GM19452 (cell line): Measurements from ENCODE around the gene IGLL5.

Experiments
- ATAC-seq: cut with Tn5 transposase; IDR thresholded peaks from one replicate; pipeline ENCODE4 v1.9.1; 2021; ENCODE audit not compliant: unreplicated experiment

The IGLL5 gene

GRCh38 chr22:22887621-22888503 is at the start of gene IGLL5:
IGLL5 (plus strand) TSS chr22:22887816; CDS start chr22:22888054, 238 bp downstream.
- ATAC-seq, result no peak

DNA sequence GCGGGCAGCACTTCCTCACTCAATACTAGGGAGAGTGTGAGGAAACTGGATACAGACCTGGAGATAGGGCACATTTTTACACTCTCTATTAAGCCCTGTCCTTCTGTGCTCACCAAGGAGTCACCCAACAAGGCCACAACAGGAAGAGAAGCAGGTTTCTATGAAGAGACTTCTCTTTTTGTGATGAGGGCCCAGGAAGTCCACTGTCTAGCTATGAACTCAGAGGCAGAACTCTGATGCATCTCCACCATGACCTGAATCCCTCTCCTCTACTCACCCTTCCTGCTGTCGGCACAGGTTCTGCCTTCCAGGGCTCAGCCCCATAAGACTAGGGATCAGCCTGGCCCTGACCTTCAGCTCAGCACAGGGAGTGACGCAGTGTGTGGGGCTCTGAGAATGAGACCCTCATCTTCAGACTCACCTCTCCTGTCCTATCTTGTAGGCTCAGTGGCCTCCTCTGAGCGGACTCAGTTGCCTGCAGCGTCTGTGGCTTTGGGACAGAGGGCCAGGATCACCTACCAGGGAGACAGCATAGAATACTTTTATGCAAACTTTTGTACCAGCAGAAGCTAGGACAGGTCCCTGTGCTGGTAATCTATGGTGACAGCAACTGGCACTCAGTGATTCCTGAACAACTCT is 49.3 kb upstream of the IGLL5 start:
- no peak for ATAC-seq

- ATAC-seq, result no peak
These were observed 47.9 kb upstream of the IGLL5 start for GRCh38 chr22:22839570-22840314.

GRCh38 chr22:22840780-22841179 is 46.8 kb upstream of the IGLL5 start:
- ATAC-seq, result no peak

GRCh38 chr22:22841598-22841997 is 46.0 kb upstream of the IGLL5 start:
- ATAC-seq, result no peak

- no peak for ATAC-seq
These were observed 45.5 kb upstream of the IGLL5 start for GRCh38 chr22:22842085-22842484.

DNA sequence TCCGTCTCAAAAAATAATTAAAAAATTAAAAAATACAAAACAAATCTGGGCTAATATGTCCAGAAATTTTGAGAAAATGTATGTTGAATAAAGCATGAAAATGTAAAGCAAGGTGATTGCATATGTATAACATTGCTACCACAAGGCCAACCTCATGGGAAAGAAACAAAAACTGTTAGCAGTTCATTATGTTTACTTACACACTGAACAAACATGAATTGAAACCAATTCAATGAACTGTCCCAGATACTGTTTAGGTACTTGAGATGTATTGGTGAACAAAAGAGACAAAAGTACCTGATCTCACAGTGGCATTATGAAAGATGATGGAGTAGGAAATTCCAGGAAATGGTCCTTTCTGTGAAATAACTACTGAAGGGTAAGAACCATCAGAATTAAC is 43.8 kb upstream of the IGLL5 start:
- no peak for ATAC-seq

DNA sequence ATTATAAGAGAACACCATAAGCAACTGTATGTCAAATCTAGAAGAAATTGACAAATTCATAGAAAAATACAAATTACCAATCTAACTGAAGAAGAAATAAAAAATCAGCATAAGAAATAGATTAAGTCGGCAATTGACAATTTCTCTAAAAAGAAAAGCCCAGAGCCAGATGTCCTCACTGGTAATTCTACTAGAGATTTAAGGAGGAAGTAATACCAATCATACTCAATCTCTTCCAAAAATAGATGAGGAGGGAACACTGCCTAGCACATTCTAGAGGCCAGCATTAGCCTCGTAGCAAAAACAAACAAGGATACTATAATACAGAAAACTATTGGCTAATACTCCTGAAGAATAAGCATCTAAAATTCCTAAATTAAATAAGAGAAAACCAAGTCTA is 40.4 kb upstream of the IGLL5 start:
- no peak for ATAC-seq

DNA sequence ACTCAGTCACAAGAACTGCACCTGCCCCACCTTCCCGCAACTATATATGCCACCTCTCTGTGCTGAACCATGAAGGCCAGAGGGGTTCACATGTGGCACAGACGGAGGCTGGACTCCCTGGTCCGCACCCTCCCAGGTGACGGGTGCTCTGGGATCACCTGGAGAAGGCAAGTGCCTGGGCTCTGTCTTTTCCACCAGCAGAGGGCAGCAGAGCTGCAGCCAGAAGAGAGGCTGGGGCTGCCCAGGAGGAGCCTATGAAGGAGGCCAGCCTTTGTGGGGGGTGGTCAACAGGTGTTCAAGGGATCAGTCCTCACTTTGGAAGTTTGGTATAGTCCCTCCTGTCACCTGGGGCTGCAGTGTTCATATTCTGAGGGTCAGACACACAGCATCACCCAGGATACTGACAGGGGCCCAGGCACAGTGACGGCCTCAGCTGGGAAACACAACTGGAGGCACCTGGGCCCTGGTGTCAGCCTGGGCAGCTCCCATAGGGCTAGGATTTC is 39.2 kb upstream of the IGLL5 start:
- ATAC-seq, result no peak

- no peak for ATAC-seq
These were observed 37.7 kb upstream of the IGLL5 start for GRCh38 chr22:22849640-22850610.

GRCh38 chr22:22851969-22852368 is 35.6 kb upstream of the IGLL5 start:
- no peak for ATAC-seq

DNA sequence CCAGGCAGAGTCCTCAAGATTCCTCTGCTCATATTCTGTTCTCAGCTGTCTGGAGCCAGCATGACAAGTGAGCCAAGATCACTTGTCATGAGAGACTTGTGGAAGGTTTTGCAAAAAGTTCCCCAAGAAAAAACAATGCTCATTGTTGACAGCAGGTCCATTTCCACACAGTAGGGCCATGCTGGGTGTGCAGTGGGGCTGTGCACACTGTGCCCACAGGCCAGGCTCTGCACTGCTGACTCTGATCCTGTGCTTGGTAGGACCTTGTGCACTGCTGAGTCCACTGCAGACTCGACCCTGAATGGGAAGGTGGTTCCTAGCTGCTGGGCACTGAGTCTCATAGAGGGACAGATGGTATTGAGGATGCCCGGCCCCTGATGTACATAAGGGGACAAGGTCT is 33.9 kb upstream of the IGLL5 start:
- no peak for ATAC-seq

- ATAC-seq, result no peak
These were observed 33.1 kb upstream of the IGLL5 start for GRCh38 chr22:22854466-22854865.

DNA sequence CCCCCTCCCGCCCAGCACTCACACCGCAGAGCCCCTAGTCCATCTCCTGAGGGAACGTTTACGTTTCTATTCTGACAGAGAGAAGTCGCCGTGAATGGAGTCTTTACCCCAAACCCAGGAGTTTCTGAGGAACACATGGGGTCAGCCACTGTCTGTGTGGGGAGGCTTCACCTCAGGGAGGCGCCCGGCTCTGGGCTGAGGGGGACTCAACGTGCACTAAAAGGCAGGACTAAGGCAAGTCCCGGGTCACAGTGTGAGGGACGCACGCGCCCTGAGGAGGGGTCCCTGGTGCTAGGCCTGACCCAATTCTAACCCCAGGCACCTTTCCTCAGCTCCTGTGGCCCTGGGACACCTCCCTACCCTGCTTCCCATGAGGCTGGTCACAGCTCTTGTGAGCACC is 32.5 kb upstream of the IGLL5 start:
- no peak for ATAC-seq

DNA sequence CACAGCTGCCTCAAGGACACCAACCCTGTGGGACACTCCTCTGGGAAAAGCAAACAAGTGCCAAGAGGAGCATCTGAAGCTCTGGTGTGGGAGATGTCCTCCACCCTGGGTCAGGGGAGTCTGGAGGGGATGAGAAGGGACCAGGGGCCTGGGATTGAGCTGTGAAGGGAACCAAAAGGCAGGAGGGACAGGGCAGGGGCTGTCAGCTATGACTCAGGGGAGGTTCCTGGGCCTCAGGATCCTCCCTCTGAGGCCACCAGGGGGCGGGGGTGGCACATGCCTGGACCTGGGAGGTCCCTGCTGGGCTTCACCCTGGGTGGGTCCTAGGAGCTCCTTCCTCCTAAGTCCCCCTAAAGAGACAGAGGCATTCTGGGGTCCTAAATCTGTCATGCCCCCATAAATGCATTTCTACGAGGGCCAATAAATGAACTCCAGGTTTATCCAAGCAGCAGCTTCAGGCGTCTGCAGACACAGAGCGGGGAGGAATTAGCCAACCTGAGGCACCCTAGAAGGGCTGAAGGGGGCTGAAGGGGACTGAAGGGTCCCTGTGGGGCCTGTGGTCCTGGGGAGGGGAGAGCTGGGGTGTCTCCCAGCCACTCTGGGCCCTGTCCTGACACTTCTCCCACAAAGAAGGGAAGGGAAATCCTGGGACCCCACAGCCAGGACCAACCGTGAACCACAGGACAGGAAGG is 31.9 kb upstream of the IGLL5 start:
- ATAC-seq, result no peak

DNA sequence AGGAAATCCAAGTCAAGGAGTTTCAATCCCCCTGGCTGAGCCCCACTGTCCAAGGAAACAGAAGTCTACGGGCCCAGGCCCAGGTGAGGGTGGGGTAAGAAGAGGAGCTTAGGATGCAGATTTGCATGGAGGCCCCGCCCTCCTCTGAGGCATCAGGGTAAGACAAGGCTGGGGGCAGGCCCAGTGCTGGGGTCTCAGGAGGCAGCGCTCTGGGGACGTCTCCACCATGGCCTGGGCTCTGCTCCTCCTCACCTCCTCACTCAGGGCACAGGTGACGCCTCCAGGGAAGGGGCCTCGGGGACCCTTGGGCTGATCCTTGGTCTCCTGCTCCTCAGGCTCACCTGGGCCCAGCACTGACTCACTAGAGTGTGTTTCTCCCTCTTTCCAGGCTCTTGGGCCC is 31.3 kb upstream of the IGLL5 start:
- ATAC-seq, result no peak

GRCh38 chr22:22856885-22857606 is 30.6 kb upstream of the IGLL5 start:
- ATAC-seq, result no peak

DNA sequence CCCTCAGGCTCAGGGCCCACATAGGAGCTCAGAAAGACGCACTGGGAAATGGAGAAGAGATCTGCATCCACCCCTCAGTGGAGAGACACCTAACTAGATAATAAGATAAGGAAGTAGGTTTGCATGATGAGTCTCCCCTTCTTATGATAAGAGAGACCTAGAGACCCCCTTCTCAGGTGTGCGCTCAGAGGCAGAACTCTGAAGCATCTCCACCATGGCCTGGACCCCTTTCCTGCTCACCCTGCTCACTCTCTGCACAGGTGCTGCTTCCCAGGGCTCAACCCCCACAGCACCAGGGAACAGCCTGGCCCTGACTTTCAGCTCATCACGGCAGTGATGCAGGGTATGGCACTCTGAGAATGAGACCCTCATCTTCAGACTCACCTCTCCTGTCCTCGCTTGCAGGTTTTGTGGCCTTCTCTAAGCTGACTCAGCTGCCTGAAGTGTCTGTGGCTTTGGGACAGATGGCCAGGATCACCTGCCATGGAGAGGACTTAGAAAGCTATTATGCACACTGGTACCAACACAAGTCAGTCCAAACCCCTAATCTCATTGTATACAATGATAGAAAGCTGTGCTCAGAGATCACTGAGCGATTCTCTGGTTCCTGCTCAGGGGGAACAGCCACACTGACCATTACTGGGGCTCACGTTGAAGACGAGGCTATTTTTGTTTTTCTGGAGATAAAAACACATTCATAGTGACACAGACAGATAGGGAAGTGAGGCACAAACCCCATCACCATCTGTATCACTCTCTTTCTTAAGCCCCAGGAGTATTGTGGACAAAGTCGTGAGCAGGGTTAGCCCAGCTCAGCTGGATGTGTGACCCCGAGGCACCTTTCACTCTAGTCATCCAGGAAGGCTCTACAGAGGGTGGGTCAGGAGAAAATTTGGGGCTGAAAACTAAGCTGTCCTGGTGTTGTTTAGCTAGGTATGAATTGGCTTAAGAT is 29.7 kb upstream of the IGLL5 start:
- ATAC-seq, result no peak
